Upper lobe of right lung (tissue), 1 donor: ENCODE results near the gene IQGAP1. TPM values are rescaled to one million over a fixed set of nuclear protein-coding genes. Genes with fewer than 3 reads are reported as not detected.
"Not testable (repeated sequence)": the region's sequence is repeated elsewhere in the genome, so short reads cannot be mapped to it uniquely, and the experiment has no call there.

Source experiments
- ATAC-seq: fragments of 200-7000 bp; cut with Tn5 transposase; one replicate; pipeline ENCODE4 v1.9.1; 2020; ENCODE audit warnings: mild to moderate bottlenecking, moderate library complexity
- DNase-seq: peaks from one replicate; pipeline ENCODE4 v3.0.0-alpha.2; 2020
- H3K27ac ChIP-seq: fragments of 200-600 bp; one replicate; pipeline ENCODE4 v1.8.0; 2022
- H3K27me3 ChIP-seq: fragments of 200-600 bp; one replicate; pipeline ENCODE4 v1.8.0; 2022; ENCODE audit warnings: mild to moderate bottlenecking
- H3K36me3 ChIP-seq: fragments of 200-600 bp; one replicate; pipeline ENCODE4 v1.8.0; 2022
- H3K4me1 ChIP-seq: fragments of 200-600 bp; one replicate; pipeline ENCODE4 v1.8.0; 2022
- H3K4me3 ChIP-seq: fragments of 200-600 bp; one replicate; pipeline ENCODE4 v1.8.0; 2022; ENCODE audit warnings: mild to moderate bottlenecking
- H3K9me3 ChIP-seq: fragments of 200-600 bp; one replicate; pipeline ENCODE4 v1.8.0; 2022
- CTCF ChIP-seq: fragments of 200-600 bp; IDR thresholded peaks from one replicate; pipeline ENCODE4 v1.8.0; 2022; ENCODE audit warnings: antibody characterized with exemption
- intact Hi-C: fragments of 100-400 bp; cut with DNase I; formaldehyde crosslinking; loops from one replicate; pipeline ENCODE4 v1.11.0; 2022
- total RNA-seq: library from RNA; stranded (reverse); fragmentation: NEBNext Ultra II Directional; extraction: Animal tissue kit (Norgen Biotek cat#: 25700); gene quantifications from one replicate; pipeline ENCODE4 v1.2.1, GENCODE V29; 2021
- donor health status: DM: no; HTN: yes; CAD: no; lungs with severe emphysema.

The IQGAP1 gene
- total RNA-seq, 1 donor from 2014 or later: 256 TPM

DNA sequence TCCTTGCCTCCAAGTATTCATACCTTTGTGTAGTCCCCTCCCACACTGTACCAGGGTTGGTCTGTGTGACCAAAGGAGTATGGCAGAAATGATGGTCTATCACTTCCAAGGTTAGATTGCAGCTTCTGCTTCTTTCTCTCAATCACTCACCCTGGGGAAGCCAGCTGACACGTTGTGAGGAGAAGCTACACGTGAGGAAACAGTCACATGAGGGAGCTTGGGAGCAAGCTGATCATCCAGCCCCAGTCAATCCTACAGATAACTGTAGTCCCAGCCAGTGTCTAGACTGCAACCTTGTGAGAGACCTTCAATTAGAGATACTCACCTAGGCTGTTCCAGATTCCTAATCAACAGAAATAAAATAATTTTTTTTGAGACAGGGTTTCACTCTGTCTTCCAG lies 42.2 kb upstream of the IQGAP1 start:
- Histone ChIP-seq H3K9me3 (no peaks in the 10 kb centered on the region), H3K4me1 (peaks cover 12% of the 10 kb centered on the region), H3K4me3 (no peak overlapping the region), H3K27ac (no peak overlapping the region), H3K36me3 (no peaks in the 10 kb centered on the region), H3K27me3 (no peaks in the 10 kb centered on the region)
- ATAC-seq (peak; percentile 57), DNase-seq (no peak)
- TF ChIP-seq CTCF: no peak
- intact Hi-C loops: no loop called here

- H3K4me3 ChIP-seq, H3K36me3 ChIP-seq, ATAC-seq, DNase-seq, H3K27me3 ChIP-seq, intact Hi-C loops, H3K27ac ChIP-seq, H3K9me3 ChIP-seq: not testable (repeated sequence)
- peaks cover 13% of the 10 kb centered on the region for H3K4me1 ChIP-seq
These were observed 40.5 kb upstream of the IQGAP1 start for GRCh38 chr15:90347431-90348065.

GRCh38 chr15:90348456-90348855 lies 39.6 kb upstream of the IQGAP1 start:
- Histone ChIP-seq H3K9me3 (no peaks in the 10 kb centered on the region), H3K27me3 (no peaks in the 10 kb centered on the region), H3K36me3 (no peaks in the 10 kb centered on the region), H3K4me3 (no peak overlapping the region), H3K4me1 (peaks cover 9% of the 10 kb centered on the region), H3K27ac (no peak overlapping the region)
- ATAC-seq: no peak
- no peak for DNase-seq
- intact Hi-C loops: no loop called here
- TF ChIP-seq CTCF: no peak

DNA sequence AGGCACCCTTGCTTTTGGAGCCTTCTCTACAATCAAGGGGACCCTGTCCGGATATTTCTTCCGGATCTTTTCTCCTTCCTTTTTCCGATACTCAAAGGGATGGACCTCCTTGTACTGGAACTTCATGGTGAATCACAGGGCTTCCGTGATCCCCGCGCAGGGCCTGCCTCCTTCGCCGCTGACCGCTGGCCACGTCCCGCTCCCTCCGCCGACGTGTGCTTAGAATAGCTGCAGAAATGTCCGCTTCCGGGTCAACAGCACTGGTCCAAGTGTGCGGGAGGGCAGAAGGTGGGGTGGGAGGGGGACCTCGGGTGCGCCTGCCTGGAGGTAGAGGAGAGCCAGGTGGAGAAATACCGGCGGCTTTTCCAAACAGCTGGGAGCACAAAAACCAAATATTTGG lies 39.0 kb upstream of the IQGAP1 start:
- no peak for ATAC-seq
- intact Hi-C loops: no loop called here
- no peaks in the 10 kb centered on the region for H3K27me3 ChIP-seq
- no peak for TF ChIP-seq CTCF
- no peaks in the 10 kb centered on the region for H3K9me3 ChIP-seq
- no peaks in the 10 kb centered on the region for H3K36me3 ChIP-seq
- H3K27ac ChIP-seq: no peak overlapping the region
- peaks cover 9% of the 10 kb centered on the region for H3K4me1 ChIP-seq
- H3K4me3 ChIP-seq: no peak overlapping the region
- DNase-seq: no peak

DNA sequence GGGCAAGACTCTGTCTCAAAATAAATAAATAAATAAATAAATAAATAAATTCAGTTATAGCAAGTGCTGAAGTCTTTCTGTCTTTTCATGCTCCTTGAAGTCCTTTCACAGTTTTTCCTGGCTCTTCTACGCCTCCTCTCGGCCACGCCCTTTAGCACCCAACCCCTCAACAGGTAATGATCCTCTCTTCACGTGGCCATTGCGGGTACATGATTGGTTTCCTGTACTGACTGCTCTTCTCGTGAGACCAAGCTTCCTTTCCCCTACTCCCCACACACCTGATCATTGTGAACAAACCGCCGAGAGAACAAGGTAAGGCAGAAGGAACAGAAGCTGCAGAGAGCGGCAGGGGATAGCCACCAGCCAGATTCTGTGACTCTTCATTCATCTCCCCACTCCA lies 38.2 kb upstream of the IQGAP1 start:
- no peak for DNase-seq
- Histone ChIP-seq H3K27me3 (no peaks in the 10 kb centered on the region), H3K36me3 (no peaks in the 10 kb centered on the region), H3K4me3 (no peak overlapping the region), H3K9me3 (no peaks in the 10 kb centered on the region), H3K4me1 (peaks cover 9% of the 10 kb centered on the region), H3K27ac (no peak overlapping the region)
- intact Hi-C loops: no loop called here
- TF ChIP-seq CTCF: no peak
- no peak for ATAC-seq

GRCh38 chr15:90351479-90352106 lies 36.4 kb upstream of the IQGAP1 start:
- Histone ChIP-seq H3K27me3 (no peaks in the 10 kb centered on the region), H3K36me3 (no peaks in the 10 kb centered on the region), H3K9me3 (no peaks in the 10 kb centered on the region), H3K4me1 (peaks cover 9% of the 10 kb centered on the region), H3K27ac (no peak overlapping the region), H3K4me3 (peak overlapping the region; percentile 94)
- DNase-seq (peak; percentile 66), ATAC-seq (peak; percentile 9)
- TF ChIP-seq CTCF: no peak
- intact Hi-C loops: no loop called here
